HG02840 (cell line): ENCODE measurements around the gene ATG9B.

Source experiments
- ATAC-seq: cut with Tn5 transposase; IDR thresholded peaks from one replicate; pipeline ENCODE4 v1.9.1; 2021; ENCODE audit warnings: mild to moderate bottlenecking, moderate library complexity, moderate number of reproducible peaks; ENCODE audit not compliant: unreplicated experiment, low FRiP score

The ATG9B gene

GRCh38 chr7:150969475-150969874 lies 54.8 kb downstream of the ATG9B start:
- no peak for ATAC-seq

- ATAC-seq: no peak
These were observed 55.4 kb downstream of the ATG9B start for GRCh38 chr7:150968734-150969372.

- ATAC-seq: no peak
These were observed 56.1 kb downstream of the ATG9B start for GRCh38 chr7:150968056-150968733.

- no peak for ATAC-seq
These were observed 56.9 kb downstream of the ATG9B start for GRCh38 chr7:150967349-150967748.

- no peak for ATAC-seq
These were observed 58.3 kb downstream of the ATG9B start for GRCh38 chr7:150966002-150966401.

GRCh38 chr7:150965273-150965830 lies 58.9 kb downstream of the ATG9B start:
- ATAC-seq: no peak
